Activated T-helper 1 cell treated with anti-CD3 and anti-CD28 coated beads, Interleukin-2, amount 50 U/mL, for 16 hours (primary cell): Measurements from ENCODE around the gene DNASE2.
"Not testable (repeated sequence)": the region's sequence is repeated elsewhere in the genome, so short reads cannot be mapped to it uniquely, and the experiment has no call there.

Experiments used
- DNase-seq, 2 donors: peaks; one replicate each; pipeline ENCODE4 v3.0.0-alpha.2; 2020; ENCODE audit warnings: low read depth in 1 of 2, low spot score in 1 of 2

Gene DNASE2

GRCh38 chr19:12865746-12866415 is 15.4 kb downstream of the DNASE2 start:
- DNase-seq: no peak

DNA sequence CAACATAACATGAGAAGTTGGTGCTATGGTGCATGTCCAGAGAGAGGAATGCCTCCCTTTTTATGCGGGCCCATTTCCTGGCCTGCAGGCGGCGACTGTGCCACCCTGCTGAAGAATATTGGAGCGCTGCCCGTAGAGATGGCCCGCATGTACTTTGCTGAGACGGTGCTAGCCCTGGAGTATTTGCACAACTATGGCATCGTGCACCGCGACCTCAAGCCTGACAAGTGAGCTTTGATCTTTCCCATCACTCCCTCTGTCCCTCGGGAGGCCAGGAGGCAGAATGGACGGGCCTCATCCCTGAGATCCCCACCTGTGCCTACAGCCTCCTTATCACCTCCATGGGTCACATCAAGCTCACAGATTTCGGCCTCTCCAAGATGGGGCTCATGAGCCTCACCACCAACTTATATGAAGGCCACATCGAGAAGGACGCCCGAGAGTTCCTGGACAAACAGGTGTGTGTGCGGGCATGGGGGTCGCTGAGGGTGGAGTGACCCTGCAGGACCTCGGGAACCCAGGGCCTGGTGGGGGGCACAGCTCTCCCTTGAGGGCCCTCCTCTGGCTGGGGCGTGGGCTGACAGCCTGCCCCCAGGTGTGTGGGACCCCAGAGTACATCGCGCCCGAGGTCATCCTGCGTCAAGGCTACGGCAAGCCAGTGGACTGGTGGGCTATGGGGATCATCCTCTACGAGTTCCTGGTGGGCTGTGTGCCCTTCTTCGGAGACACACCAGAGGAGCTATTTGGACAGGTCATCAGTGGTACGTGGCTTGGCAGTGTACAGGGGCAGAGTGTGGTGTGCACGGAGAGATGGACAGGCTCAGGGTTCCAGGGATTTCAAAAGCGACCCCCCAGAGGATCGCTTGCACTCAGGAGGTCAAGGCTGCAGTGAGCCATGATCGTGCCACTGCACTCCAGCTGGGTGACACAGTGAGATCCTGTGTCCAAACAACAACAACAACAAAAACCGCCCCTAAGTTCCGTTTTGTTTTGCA is 16.2 kb downstream of the DNASE2 start:
- no peak for DNase-seq

DNA sequence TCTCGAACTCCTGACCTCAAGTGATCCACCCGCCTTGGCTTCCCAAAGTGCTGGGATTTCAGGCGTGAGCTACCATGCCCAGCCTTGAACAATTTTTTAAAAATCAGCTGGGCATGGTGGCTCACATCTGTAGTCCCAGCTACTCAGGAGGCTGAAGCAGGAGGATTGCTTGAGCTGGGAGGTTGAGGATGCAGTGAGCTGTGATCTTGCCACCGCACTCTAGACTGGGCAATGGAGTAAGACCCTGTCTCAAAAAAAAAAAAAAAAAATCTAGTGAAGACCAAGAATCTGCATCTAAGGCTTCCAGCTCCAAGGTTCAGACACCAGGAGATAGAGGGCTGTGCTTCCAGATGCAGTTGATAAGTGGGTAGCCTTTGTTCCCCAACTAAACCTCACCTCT is 17.1 kb downstream of the DNASE2 start:
- no peak for DNase-seq

GRCh38 chr19:12859546-12859945 is 21.7 kb downstream of the DNASE2 start:
- DNase-seq: no peak

DNA sequence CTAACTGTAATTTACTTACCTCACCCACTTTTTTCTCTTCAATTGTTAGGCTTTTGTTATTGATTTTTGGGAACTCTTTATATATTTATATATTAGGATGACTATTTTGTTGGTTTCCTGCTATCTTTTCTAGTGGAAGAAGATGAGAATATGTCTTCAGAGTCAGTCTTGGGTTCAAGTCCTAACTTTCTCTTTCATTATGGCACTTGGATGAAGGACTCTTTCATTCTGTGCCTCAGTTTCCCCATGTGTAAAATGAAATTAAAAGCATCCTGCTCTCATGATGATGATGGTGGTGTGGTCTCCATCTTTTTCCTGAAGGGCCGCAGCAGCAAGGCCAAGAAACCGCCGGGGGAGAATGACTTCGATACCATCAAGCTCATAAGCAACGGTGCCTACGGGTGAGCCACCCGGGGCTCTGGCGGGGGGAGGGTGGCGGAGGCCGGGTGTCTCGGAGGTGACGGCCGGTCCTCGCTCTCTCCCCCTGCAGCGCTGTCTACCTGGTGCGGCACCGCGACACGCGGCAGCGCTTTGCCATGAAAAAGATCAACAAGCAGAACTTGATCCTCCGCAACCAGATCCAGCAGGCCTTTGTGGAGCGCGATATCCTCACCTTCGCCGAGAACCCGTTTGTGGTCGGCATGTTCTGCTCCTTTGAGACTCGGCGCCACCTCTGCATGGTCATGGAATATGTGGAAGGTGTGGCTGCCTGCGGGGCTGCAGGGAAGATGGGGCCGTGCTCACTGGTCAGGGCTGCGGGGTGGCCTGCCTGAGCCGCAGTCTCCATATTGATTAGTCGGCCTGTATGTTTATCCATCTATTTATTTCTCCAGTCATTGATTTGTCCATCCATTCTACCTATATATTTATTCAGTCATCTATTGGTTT is 23.0 kb downstream of the DNASE2 start:
- no peak for DNase-seq

DNA sequence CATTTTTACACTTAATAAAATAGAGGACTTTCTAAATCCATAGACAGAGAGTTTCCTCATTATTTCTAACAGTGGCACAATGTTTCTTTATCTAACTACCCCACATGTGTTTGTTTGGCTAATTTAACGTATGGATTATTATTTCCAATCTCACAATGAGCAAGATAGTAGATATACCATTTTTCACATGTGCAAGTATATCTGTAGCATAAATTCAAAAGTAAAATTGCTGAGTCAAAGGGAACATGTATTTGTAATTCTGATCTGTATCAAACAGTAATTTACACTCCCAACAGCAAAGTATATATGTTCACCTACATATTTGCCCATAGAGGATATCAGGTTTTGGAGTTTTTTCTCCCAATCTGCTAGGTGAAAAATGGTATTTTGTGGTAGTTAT is 24.6 kb downstream of the DNASE2 start:
- no peak for DNase-seq

GRCh38 chr19:12847159-12848139 is 33.8 kb downstream of the DNASE2 start:
- peak; percentile 70 to 81 for DNase-seq

DNA sequence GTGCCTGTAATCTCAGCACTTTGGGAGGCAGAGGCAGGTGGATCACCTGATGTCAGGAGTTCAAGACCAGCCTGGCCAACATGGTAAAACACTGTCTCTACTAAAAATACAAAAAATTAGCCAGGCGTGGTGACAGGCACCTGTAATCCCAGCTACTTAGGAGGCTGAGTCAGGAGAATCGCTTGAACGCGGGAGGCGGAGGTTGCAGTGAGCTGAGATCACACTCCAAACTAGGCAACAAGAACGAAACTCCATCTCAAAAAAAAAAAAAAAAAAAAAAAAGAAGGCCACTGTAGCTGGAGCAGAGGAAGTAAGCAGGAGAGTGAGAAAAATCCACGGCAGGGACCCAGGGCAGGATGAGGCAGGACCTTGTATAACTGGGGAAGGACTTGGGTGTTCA is 34.6 kb downstream of the DNASE2 start:
- DNase-seq: not testable (repeated sequence)

DNA sequence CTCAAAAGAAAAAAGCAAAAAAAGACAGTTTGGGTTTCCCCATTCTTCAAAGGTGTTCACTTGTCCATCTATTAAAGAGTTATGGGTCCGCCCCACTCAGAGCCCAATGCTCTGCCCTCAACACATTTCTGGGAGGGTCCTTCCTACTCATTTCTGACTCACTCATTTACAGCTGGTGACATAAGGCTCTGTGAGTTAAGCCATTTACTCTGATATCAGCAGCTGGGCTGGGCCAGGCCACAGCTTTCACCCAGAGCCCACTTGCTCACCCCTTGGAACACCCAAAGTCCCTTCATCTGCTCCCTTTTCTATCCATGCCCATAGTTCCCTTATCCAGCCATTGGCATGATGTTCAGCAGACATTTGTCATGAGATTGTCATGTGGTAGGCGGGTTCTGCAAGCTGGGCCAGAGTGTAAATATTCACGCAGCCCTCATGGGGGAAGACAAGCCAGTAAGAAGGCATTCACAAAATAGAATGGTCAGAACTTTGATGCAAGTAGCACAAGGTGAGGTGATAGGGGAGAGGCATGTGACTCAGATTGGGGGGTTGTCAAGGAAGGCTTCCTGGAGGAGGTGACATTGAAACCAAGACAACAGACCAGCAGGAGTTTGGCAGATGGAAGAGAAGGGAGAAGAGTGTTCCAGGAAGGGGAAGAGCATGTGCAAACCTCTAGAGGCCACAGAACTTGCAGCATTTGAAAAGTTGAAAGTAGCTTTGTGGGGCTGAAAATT is 37.1 kb downstream of the DNASE2 start:
- no peak for DNase-seq

- DNase-seq: no peak
Observed at GRCh38 chr19:12843328-12843727, 37.9 kb downstream of the DNASE2 start.

DNA sequence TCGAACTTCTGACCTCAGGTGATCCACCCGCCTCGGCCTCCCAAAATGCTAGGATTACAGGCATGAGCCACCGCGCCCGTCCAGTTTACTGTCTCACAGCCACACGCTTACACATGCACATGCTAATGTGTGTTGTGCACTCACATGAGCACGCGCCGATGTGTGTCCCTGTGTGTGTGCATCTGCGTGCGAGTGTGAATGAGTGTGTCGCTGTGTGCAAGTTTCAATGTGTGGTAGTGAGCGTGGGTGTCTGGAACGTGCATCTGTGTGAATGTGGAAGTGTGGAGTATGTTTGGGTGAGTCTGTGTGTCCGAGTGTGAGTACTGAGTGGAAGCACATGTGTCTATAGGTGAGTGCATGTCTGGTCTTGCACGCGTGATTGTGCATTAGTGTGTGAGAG is 38.7 kb downstream of the DNASE2 start:
- no peak for DNase-seq

- no peak for DNase-seq
Observed at GRCh38 chr19:12841094-12841493, 40.2 kb downstream of the DNASE2 start.

DNA sequence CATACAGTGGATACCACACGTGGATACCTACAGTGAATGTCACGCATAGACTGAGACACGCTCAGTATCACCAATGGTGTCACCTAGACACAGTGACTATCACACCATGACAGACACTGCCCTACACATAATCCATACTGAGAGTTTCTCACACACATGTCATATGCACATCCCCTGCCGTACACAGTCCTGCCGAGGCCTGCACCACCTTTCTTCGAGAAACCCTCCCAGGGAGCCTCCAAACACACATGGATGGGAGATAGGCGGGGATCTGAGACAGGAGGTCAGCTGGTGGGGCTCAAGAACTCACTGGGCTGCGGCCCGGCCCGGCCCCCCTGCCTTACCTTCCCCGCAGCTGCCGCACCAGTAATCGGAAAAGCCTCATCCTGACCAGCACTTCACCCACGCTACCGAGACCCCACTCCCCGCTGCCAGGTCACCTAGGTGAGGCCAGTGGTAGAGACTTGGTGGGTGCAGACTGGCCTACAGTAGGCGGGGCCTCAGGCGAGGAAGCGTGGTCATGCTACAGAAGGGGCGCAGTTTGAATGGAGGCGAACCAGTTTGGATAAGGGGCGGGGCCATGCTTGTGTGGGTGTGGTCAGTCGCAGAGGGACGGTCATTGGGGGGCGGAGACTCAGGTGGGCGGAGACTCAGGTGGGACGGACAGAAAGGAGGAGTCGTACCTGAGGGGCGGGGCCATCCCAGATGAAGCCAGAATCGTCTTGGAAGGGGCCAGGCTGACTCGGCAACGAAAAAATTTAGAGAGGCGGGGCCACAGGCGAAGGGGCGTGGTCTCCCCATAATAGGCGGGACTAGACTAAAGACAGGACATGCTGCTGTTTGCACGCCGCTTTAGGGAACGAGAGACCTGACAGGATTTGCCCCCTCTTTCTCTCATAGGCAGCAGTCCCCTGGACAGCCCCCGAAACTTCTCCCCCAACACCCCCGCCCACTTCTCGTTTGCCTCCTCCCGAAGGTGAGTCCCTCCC is 40.9 kb downstream of the DNASE2 start:
- DNase-seq: no peak

DNA sequence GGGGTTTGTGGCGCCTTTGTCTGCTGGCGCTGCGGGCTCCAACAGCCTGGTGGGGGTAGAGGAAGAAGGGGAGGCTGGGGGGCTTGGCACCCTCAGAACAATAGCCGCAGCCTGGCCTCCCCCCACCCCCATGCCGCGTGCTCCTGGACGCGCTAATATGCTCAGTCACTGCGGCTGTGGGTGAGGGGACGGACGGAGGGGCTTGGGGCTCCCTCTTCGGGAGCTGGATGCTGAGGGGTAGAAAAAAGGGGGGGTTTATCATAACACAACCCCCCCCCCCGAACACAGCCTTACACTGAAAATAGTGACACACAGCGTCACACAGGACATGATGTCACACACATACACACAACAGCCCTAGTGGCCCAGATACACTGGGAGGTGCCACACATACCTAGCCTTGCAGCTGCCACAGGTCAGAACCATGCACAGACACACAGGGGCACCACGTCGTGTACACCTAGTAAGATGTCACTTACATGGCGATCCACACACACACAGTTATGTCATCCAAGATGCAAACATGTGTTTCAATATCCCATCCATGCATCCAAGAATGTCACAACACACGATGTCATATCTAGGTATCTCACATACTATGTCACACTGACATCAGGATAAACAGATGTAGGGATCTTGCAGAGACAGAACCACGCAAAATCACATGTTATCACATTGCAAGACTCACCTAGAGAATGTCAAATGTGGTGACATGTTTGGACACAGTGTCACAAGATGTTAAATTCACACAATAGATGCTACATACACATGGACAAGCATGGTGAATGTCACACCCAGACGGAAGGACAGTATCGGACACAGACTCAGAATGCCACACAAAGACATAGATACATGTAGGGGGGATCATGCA is 42.1 kb downstream of the DNASE2 start:
- no peak for DNase-seq

- no peak for DNase-seq
Observed at GRCh38 chr19:12838182-12838885, 42.9 kb downstream of the DNASE2 start, which contains the start of gene MAST1. MAST1 (plus strand) TSS chr19:12838515; CDS start chr19:12838573, 58 bp downstream.

DNA sequence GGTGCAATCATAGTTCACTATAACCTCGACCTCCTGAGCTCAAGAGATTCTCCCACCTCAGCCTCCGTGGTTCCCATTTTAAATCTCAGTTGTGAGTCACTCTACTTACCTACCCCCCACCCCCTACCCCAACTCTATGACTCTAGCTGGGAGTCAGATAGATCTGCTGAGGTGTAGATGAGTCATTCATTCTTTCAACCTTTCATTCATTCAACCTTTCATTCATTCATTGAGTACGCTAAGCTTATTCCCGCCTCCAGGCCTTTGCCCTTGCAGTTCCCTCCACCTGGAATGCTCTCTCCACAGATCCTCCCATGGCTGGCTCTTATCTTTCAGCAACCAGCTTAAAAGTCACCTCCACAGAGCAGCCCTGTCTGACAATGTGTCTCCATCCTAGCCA is 44.0 kb downstream of the DNASE2 start:
- no peak for DNase-seq

DNA sequence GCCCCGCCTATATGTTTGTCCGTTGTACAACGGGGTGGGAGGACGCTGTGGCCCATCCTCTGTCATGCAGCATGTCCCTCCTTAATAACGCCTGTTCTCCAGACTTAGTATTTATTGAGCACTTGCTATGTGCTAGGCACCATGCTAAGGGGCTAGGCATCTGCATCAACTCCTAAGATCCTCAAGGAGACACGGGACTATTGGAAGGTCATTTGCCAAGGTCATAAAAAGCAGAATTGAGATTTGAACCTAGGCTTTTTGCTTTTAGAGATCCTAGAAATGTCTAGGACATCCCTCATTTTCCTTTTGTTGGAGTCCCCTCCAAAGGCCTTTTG is 44.8 kb downstream of the DNASE2 start:
- no peak for DNase-seq
